ENCODE data around the gene SLC20A1.

SLC20A1 gene

GRCh38 chr2:112662704-112663103 lies 17.0 kb downstream of the SLC20A1 start:
- no peak for TF ChIP-seq FOXP2 (optimal IDR thresholded peaks at IDR 0.05; ENCODE audit: borderline replicate concordance, extremely low read depth, extremely low read length, insufficient read depth)
- TF ChIP-seq REST (IDR thresholded peaks at IDR 0.05; ENCODE audit: insufficient read depth in 1 of 2, low read depth in 2 of 2, low read length in 2 of 2): no peak
- no peak for TF ChIP-seq TAF1 (IDR thresholded peaks at IDR 0.05; ENCODE audit: borderline replicate concordance, insufficient read depth, low read length)
- TF ChIP-seq SIN3A (IDR thresholded peaks at IDR 0.05; ENCODE audit: borderline replicate concordance, insufficient read depth, low read length): no peak
- no peak for TF ChIP-seq POLR2AphosphoS5 (IDR thresholded peaks at IDR 0.05; ENCODE audit: low read depth, low read length)

GRCh38 chr2:112664689-112665088 lies 18.9 kb downstream of the SLC20A1 start:
- TF ChIP-seq FOXP2 (optimal IDR thresholded peaks at IDR 0.05; ENCODE audit: borderline replicate concordance, extremely low read depth, extremely low read length, insufficient read depth): no peak
- TF ChIP-seq TAF1 (IDR thresholded peaks at IDR 0.05; ENCODE audit: borderline replicate concordance, insufficient read depth, low read length): no peak

- TF ChIP-seq POLR2AphosphoS5 (IDR thresholded peaks at IDR 0.05; ENCODE audit: low read depth, low read length): peak; percentile 40; the same call in 1 of the 2 replicates
- no peak for TF ChIP-seq SIN3A (IDR thresholded peaks at IDR 0.05; ENCODE audit: borderline replicate concordance, insufficient read depth, low read length)
Observed at GRCh38 chr2:112665113-112665780, 19.5 kb downstream of the SLC20A1 start.

- TF ChIP-seq SIN3A (IDR thresholded peaks at IDR 0.05; ENCODE audit: borderline replicate concordance, insufficient read depth, low read length) (no peak), POLR2AphosphoS5 (IDR thresholded peaks at IDR 0.05; ENCODE audit: low read depth, low read length) (no peak), TAF1 (IDR thresholded peaks at IDR 0.05; ENCODE audit: borderline replicate concordance, insufficient read depth, low read length) (no peak), REST (IDR thresholded peaks at IDR 0.05; ENCODE audit: insufficient read depth in 1 of 2, low read depth in 2 of 2, low read length in 2 of 2) (no peak), FOXP2 (optimal IDR thresholded peaks at IDR 0.05; ENCODE audit: borderline replicate concordance, extremely low read depth, extremely low read length, insufficient read depth) (no peak)
Observed at GRCh38 chr2:112666761-112667122, 21.0 kb downstream of the SLC20A1 start.

- TF ChIP-seq POLR2AphosphoS5 (IDR thresholded peaks at IDR 0.05; ENCODE audit: low read depth, low read length): no peak
- no peak for TF ChIP-seq REST (IDR thresholded peaks at IDR 0.05; ENCODE audit: insufficient read depth in 1 of 2, low read depth in 2 of 2, low read length in 2 of 2)
- no peak for TF ChIP-seq SIN3A (IDR thresholded peaks at IDR 0.05; ENCODE audit: borderline replicate concordance, insufficient read depth, low read length)
- TF ChIP-seq FOXP2 (optimal IDR thresholded peaks at IDR 0.05; ENCODE audit: borderline replicate concordance, extremely low read depth, extremely low read length, insufficient read depth): no peak
- no peak for TF ChIP-seq TAF1 (IDR thresholded peaks at IDR 0.05; ENCODE audit: borderline replicate concordance, insufficient read depth, low read length)
Observed at GRCh38 chr2:112669667-112670066, 23.9 kb downstream of the SLC20A1 start.

GRCh38 chr2:112670252-112671022 lies 24.7 kb downstream of the SLC20A1 start:
- no peak for TF ChIP-seq POLR2AphosphoS5 (IDR thresholded peaks at IDR 0.05; ENCODE audit: low read depth, low read length)
- TF ChIP-seq SIN3A (IDR thresholded peaks at IDR 0.05; ENCODE audit: borderline replicate concordance, insufficient read depth, low read length): no peak
- no peak for TF ChIP-seq TAF1 (IDR thresholded peaks at IDR 0.05; ENCODE audit: borderline replicate concordance, insufficient read depth, low read length)
- TF ChIP-seq REST (IDR thresholded peaks at IDR 0.05; ENCODE audit: insufficient read depth in 1 of 2, low read depth in 2 of 2, low read length in 2 of 2): no peak
- TF ChIP-seq FOXP2 (optimal IDR thresholded peaks at IDR 0.05; ENCODE audit: borderline replicate concordance, extremely low read depth, extremely low read length, insufficient read depth): no peak

All from PFSK-1 (cell line).